ENCODE measurements around the gene ETHE1.

DNA sequence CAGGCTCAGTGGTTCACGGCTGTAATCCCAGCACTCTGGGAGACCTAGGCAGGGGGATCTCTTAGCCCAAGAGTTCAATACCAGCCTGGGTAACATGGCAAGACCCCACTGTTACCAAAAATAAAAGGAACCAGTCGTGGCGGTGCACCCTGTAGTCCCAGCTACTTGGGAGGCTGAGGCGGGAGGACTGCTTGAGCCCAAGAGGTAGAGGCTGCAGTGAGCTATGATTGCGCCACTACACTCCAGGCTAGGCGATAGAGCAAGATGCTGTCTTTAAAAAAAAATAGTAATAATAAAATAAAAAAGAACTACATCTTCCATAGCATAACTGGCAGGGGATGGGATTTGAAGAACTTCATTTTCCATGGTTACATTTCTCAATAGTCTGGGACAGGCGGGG, 64.6 kb downstream of the ETHE1 start:
- TF ChIP-seq, protein P1, sequence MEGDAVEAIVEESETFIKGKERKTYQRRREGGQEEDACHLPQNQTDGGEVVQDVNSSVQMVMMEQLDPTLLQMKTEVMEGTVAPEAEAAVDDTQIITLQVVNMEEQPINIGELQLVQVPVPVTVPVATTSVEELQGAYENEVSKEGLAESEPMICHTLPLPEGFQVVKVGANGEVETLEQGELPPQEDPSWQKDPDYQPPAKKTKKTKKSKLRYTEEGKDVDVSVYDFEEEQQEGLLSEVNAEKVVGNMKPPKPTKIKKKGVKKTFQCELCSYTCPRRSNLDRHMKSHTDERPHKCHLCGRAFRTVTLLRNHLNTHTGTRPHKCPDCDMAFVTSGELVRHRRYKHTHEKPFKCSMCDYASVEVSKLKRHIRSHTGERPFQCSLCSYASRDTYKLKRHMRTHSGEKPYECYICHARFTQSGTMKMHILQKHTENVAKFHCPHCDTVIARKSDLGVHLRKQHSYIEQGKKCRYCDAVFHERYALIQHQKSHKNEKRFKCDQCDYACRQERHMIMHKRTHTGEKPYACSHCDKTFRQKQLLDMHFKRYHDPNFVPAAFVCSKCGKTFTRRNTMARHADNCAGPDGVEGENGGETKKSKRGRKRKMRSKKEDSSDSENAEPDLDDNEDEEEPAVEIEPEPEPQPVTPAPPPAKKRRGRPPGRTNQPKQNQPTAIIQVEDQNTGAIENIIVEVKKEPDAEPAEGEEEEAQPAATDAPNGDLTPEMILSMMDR (IDR thresholded peaks at IDR 0.05): no peak
- TF ChIP-seq POLR2AphosphoS5 (IDR thresholded peaks at IDR 0.05): no peak
